NOMO-1 treated with DMSO at 0.1 percent for 48 hours (cell line): Measurements from ENCODE around the gene PRKAA2.
"Not testable (repeated sequence)": the region's sequence is repeated elsewhere in the genome, so short reads cannot be mapped to it uniquely, and the experiment has no call there.

Source experiments
- DNase-seq: peaks from one replicate; lab custom pipeline; 2025; ENCODE audit not compliant: unreplicated experiment; lab: John Stamatoyannopoulos, UW

PRKAA2 gene

DNA sequence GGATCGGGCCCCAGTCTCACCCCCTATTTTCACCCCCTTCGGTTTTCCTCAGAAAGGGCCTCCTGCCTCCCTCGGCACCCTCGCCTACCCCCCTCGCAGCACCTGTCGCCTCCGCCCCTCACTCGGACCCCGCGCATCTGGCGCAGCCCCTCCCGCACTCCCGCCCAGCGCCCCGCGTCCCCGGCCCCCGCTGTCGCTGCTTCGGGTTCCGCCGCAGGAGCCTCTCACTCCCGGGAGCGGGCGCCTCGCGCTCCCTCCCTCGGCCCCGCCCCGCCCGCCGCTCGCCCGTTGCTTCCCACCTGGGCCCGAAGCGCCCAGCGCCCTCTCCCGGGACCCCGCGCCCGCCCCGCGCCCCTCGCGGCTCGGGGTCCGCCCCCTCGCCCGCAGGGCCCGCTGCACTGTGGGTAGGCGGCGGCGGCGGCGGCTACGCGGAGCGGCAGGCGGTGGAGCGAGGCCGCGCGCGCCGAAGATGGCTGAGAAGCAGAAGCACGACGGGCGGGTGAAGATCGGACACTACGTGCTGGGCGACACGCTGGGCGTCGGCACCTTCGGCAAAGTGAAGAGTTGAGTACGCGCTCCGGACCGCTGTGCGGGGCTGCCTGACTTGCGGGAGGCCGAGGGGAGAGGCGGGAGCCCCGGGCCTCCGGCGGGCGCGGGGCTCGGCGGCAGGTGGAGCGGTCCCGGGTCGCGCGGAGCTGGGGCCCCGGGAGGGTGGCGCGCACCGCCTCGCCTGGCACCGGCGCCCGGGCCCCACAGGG lies at the start of gene PRKAA2:
PRKAA2 (plus strand) TSS at position 396 of the 758 bp plus-strand sequence; CDS start at position 470, 74 bp downstream.
- no peak for DNase-seq

DNA sequence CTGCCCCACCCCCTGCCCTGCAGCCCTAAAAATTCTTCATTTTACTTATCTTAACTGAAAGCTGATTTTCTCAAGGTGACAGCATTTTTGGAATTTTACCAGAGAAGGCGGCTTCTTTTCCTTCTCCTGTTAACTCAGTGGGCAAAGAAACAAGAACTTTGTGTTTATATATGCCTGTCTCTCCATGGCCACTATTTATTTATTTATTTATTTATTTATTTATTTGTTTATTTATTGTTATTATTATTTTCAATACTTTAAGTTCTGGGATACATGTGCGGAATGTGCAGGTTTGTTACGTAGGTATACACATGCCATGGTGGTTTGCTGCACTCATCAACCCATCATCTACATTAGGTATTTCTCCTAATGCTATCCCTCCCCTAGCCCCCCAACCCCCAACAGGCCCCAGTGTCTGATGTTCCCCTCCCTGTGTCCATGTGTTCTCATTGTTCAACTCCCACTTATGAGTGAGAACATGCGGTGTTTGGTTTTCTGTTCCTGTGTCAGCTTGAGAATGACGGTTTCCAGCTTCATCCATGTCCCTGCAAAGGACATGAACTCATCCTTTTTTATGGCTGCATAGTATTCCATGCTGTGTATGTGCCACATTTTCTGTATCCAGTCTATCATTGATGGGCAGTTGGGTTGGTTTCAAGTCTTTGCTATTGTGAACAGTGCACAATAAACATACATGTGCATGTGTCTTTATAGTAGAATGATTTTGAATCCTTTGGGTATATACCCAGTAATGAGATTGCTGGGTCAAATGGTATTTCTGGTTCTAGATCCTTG lies 49.5 kb upstream of the PRKAA2 start:
- DNase-seq = not testable (repeated sequence)

DNA sequence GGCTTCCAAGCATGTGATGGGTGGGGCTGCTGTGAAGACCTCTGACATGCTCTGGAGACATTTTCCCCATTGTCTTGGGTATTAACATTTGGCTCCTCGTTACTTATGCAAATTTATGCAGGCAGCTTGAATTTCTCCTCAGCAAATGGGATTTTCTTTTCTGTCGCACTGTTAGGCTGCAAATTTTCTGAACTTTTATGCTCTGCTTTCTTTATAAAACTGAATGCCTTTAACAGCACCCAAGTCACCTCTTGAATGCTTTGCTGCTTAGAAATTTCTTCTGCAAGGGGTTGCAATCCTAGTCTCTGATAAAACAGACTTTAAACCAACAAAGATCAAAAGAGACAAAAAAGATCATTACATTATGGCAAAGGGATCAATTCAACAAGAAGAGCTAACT lies 35.0 kb upstream of the PRKAA2 start:
- DNase-seq = not testable (repeated sequence)

DNA sequence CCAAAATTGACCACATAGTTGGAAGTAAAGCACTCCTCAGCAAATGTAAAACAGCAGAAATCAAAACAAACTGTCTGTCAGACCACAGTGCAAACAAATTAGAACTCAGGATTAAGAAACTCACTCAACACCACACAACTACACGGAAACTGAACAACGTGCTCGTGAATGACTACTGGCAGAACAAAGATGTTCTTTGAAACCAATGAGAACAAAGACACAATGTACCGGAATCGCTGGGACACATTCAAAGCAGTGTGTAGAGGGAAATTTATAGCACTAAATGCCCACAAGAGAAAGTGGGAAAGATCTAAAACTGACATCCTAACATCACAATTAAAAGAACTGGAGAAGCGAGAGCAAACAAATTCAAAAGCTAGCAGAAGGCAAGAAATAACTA lies 34.3 kb upstream of the PRKAA2 start:
- DNase-seq = not testable (repeated sequence)

DNA sequence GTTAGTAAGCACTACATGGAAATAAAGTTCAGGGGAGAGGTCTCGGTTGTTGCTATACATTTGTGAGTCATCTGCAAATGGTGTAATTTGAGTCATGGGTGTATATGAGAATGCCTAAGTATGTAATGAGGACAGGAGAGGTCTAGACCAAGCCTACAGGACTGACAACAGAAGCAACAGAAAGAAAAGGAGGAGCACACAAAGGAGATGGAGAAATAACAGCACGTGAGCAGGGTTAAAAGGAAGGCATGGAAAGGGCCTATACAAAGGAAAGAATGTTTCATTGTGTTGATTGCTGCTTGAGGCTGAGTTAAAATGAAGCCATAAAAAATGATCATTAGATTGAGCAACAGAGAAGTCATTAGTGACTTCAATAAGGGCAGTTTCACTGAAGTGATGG lies 28.0 kb upstream of the PRKAA2 start:
- DNase-seq = no peak

DNA sequence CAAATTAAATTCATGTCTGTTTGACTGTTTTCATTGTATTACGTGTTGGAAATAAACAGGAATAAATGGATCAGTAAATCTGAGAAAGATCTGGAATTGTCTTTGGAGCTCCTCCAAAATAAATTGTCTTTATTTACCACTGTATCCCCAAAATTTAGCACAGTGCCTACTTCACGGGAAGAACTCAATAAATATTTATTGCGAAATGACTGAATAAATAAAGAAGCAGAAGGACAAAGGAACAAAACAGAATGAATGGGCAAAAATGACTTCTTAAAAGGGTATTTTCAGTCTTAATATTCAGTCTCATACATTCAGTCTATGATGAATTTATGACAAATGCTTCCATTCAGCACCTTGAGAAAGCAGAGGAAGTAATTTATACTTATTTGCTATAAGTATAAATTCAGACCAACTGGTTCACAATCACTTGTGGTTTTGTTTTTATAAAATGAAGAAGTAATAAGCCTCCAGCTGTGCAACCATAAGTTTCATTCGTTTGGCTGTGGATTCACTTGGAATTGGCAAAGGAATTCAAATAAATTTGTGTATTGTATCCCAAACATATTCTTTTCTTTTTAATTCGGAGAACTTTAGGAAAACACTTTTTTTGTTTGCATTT lies 19.2 kb upstream of the PRKAA2 start:
- DNase-seq = no peak

DNA sequence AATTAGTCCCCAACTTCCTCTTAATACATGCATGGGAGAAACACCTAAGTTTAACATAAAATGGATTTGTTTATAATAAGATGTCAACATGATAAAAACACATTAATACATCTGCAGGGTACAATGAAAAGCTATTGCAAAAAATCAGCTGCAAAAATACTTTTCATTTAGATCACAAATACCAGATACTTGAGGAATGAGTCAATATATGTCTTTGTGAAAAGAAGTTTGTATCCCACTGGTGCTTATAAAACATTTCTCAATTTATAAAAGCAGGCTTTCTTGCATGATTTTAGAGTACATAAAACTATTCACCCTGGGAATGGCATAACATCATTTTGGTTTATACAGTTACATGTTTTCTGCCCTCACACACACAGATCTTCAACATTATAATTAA lies 18.6 kb upstream of the PRKAA2 start:
- DNase-seq = no peak

DNA sequence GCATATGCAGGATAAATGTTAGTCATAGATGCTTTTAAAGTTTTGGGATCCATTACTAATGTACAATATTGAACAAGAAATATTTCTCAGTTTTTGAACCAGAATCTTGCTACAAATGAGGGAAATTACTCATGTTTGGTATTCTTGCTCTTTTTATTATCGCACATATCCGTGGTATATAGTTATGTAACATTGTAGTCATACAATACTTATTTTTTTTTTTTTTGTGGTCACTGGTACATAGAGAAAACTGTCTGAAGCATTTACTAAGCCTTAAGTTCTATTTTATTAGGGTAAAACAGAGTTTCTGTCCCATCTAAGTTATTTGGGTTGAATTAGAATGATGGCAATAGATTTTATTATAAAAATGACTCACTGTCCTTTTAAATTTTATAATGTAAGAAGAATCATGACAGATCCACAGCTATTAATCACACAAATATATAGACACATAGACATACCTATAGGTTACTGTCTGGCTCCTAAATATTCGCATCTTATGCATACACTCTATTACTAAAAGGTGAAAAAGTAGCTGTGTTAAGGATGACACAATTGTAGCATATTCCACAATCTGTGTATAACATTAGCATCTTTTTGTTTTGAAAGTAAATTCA lies 18.0 kb upstream of the PRKAA2 start:
- no peak for DNase-seq

DNA sequence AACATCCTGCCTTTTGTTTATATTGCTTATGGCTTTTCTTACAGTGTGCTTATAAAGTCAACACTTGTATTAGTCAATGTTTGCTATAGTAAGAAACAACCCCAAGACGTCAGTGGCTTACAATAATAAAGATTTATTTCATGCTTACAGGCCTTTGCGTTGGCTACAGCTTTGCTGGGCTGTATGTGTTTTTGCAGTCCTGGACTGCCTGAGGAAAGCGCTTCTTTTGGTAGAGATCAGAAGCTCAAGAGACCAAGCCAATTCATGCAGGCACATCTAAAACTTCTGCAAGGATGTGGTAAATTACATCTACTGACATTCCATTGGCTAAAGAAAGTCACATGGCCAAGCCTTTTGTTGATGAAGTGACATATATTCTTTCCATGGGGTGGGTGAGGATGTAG lies 17.5 kb upstream of the PRKAA2 start:
- DNase-seq = no peak

DNA sequence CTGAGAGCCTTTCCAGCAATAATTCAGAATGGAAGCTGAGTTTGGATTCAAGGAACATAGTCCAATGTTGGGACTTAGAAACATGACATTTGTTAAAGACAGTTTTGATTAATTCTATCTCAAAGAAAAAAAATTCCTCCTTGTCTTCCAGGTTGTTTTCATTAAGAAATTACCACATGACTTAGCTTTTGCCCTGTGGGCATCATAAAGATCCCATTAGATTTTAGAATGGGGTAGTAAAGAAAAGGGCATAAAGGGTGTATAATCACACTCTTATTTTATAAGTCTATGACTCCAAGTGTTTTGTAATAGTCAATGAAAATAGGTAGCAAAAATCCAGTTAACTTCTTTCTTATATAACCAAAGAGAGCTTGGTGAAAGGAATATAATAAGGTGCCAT lies 14.3 kb upstream of the PRKAA2 start:
- DNase-seq = no peak

DNA sequence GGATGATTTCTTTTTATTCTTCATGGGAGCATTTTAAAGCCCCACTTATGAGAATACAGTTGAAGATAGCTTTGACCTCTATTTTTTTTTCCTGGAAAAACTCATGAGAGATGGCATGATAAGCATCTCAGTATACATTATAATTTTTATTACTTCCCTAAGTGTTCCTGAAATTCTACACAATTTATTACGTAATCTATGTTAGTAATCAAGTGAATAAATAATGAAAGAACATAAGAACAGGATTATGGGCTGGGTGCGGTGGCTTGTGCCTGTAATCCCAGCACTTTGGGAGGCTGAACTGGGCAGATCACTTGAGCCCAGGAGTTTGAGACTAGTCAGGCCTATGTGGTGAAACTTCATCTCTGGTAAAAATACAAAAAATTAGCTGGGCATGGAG lies 13.2 kb upstream of the PRKAA2 start:
- DNase-seq = no peak

DNA sequence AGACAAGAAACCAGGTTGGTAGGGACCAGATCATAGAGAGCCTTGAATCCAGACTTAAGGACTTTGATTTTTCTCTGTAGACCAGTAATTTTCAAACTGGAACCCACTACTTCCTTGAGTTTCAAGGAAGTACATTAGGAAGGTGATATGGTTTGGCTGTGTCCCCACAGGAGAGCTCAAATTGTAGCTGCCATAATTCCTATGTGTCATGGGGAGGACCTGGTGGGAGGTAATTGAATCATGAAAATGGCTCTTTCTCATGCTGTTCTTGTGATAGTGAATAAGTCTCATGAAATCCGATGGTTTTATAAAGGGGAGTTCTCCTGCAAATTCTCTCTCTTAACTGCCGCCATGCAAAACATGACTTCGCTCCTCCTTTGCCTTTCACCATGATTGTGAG lies 10.1 kb upstream of the PRKAA2 start:
- DNase-seq = no peak

DNA sequence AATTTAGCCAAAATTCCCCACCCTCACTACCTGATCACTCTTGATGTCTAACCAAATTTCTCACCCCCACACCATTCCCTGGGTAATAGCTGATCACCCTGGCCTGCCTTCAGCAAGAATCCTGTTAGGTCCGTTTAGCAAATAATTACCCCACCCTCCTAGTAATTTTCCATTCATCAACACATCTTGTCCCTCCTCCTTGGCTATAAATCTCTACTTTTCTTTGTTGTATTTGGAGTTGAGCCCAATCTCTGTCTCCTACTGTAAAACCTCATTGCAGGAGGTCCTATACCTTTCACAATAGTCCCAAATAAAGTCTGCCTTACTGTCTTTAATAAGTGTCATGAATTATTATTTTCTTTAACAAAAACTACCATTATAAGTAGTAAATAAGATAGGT lies 6.9 kb upstream of the PRKAA2 start:
- DNase-seq = no peak

DNA sequence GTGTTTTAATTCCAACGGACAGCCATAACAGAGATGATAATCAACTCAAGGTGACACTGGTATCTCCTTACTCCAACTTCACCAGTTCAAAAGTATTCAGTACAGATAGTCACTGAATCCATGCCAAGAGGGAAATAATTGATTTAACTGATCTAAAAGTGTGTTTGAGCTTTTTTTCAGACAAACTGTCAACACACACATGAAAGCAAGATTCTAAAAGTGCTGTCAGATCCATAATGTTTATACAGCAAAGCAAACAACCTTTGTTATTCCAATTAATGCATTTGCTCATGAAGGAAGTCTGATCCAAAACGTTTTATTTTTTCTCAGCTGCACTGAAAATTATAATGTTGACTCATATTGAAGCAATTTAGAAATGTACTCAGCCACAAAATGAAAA lies 5.9 kb upstream of the PRKAA2 start:
- no peak for DNase-seq

DNA sequence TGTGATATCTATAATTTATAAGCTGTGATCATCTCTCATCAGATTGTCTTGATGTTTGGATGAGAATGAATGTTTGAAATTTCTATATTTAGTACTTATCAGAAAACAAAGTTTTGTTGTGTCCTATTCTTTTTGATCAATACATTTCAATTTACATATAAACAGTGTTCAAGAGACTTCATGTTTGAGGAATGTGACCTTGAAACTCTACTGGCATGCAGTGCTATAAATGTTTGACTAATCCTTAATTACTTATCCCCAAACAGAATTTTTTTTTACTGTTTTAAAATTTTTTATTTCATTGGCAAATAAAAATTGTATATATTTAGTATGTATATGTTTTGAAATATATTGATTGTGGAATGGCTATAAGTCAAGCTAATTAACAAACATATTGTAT lies 1.5 kb upstream of the PRKAA2 start:
- DNase-seq = no peak

DNA sequence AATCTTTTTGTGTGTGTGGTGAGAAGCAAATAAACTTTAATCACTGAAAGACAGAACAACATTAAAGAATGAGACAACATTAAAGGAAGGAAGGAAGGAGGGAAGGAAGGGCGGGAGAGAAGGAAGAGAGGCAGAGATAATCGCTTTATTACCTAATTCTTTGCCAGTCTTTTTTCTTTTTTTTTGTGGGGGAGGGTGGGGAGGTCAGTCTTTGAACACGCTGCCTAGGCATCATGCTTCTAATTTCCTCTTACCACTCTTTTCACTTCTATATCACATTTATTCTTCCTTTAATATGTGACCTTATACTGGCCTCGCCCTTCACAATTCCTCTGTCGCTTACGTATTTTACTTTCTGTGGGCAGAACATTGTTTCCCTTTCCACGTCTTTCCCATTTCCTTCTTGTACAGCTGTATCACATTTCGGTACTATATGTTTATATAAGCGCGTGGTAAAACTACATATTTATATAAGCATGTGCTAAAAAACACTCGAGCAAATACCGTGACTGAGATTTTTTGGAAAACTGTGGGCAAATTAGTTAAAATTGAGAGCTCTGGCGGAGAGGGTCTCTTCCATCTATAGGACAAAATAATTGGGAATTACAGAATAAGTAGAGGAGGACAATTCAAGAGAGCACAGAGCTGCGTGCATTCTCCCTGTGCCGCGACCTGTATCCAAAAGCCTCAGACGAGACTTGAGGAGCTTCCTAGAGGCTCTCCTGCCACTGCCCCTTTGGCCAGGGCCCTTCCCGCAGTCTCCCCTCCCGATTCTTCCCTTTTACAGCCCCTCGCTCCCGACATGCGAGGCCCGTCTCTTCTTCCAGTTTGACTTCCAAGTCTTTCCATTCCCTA lies 823 bp upstream of the PRKAA2 start:
- no peak for DNase-seq

DNA sequence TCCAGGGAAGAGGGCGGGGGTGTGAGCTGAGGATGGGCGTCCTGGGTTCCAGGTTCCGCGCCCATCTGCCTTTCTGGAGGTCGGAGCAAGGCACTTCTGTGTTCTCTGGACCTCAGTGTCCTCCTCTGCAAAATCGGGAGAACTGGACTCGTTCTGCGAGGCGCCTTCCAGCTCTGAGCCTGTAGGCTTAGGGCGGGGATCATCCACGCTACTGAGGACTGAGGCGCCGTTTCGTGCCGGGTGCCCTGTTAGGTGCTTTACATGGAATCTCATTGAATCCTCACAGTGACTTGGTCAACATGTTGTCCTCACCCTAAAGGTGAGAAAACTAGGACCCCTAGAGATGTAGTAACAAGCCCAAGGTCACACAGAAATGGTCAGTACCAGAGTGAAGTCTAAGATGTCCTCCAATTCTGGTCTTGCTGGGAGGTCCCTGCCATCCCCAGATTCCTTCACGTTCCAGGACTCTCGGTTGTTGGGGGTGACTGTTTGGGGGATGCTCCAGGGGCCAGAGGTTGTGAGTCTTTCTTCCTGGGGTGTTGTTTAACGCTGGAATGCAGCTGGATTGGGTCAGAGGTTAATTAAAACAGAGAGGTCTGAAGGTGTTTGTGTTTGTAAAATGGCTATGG lies 677 bp downstream of the PRKAA2 start:
- DNase-seq = no peak

DNA sequence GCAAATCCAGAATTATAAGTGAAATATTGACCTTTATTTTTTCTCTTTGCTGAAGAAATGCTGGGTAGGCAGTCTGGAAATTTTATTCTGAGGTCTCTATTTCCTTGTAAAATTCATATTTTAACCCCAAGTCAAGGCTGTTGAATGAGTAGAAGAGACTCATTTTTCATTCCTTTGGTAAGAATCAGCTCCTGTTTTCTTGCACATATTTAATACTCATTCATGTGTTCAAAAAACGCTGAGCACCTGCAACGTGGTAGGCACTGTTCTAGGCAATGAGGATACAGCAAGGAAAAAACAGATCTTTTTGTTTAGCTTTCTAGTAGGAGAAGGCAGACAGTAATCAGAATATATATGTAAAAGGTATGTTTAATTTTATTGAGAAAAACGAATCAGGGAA lies 1.5 kb downstream of the PRKAA2 start:
- DNase-seq = no peak

DNA sequence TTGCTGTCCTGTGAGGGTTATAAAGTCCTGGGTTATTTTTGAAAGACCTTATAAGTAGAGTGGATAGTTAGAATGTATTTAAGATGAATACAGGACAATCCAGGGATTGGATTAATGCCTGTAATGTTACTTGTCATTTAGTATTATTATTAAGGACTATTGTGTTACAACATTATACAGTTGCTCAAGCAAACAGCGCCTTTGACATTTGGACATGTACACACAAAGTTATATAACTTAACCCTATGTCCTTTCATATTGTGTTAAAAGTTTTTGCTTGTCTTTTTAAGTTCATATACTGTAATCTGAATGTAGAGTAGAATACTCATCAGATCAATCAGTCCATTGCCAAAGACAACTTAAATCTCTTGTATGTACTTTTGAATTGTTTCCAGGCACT lies 2.0 kb downstream of the PRKAA2 start:
- no peak for DNase-seq

DNA sequence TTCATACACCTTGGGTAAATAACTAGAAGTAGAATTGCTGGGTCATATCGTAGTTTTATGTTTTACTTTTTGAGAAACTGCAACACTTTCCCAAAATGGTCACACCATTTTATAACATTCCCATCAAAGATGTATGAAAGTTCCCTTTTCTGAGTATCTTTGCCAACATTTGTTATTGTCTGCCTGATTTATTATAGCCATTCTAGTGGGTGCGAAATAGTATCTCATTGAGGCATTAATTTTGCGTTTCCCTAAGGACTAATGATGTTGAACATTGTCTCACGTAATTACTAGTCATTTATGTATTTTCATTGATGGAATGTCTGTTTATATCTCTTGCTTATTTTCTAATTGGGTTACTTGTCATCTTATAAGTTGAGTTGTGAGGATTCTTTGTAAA lies 3.4 kb downstream of the PRKAA2 start:
- DNase-seq = no peak
